Measurements from ENCODE around the gene SACM1L. TPM values are rescaled to one million over a fixed set of nuclear protein-coding genes. Genes with fewer than 3 reads are reported as not detected.
A peak's percentile ranks its signal among the peaks of the same experiment; 100 is the strongest.

Gene SACM1L
- total RNA-seq, 2 donors from 2014 or later, result 149 to 161 TPM

DNA sequence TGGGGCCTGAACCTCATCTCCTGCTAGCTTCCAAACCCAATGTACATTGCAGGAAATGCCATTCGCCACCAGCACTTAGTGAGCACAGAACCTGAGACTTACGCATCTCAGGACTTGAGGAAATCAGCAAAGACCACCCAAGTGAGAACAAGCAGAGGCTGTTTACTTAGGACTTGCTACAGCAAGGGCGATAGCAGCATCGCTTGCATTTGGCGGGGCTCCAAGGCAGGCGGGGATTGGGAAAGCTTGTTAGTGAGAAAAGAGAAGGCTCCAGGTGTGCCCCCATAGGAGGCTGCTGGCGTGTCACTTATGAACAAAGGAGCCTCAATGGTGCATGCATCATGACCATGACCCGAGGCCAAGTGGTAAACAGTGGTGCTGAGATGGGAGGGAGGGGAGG lies 87.4 kb downstream of the SACM1L start:
- no peaks in the 10 kb centered on the region for H3K36me3 Mint-ChIP-seq (ENCODE audit: low read depth)
- Histone ChIP-seq H3K4me3 (ENCODE audit: low read length) (no peak overlapping the region), H3K27ac (ENCODE audit: low read depth, low read length) (no peak overlapping the region), H3K9me3 (ENCODE audit: control insufficient read depth, low read length) (no peaks in the 10 kb centered on the region), H3K9ac (ENCODE audit: extremely low read depth, low read length, poor library complexity, severe bottlenecking) (no peak overlapping the region), H3K36me3 (ENCODE audit: control insufficient read depth, insufficient read depth, low read length) (no peaks in the 10 kb centered on the region), H3K27me3 (ENCODE audit: control insufficient read depth, insufficient read depth, low read length, poor library complexity, severe bottlenecking) (no peaks in the 10 kb centered on the region), H3K4me1 (ENCODE audit: control insufficient read depth, insufficient read depth, low read length) (no peaks in the 10 kb centered on the region)
- DNase-seq, result peak; percentile 37
- H3K4me3 Mint-ChIP-seq, result no peak overlapping the region
- no peaks in the 10 kb centered on the region for H3K9me3 Mint-ChIP-seq
- TF ChIP-seq, protein P1, sequence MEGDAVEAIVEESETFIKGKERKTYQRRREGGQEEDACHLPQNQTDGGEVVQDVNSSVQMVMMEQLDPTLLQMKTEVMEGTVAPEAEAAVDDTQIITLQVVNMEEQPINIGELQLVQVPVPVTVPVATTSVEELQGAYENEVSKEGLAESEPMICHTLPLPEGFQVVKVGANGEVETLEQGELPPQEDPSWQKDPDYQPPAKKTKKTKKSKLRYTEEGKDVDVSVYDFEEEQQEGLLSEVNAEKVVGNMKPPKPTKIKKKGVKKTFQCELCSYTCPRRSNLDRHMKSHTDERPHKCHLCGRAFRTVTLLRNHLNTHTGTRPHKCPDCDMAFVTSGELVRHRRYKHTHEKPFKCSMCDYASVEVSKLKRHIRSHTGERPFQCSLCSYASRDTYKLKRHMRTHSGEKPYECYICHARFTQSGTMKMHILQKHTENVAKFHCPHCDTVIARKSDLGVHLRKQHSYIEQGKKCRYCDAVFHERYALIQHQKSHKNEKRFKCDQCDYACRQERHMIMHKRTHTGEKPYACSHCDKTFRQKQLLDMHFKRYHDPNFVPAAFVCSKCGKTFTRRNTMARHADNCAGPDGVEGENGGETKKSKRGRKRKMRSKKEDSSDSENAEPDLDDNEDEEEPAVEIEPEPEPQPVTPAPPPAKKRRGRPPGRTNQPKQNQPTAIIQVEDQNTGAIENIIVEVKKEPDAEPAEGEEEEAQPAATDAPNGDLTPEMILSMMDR (conservative IDR thresholded peaks at IDR 0.05), result no peak
- H3K27me3 Mint-ChIP-seq (ENCODE audit: insufficient read depth), result peaks cover 20% of the 10 kb centered on the region
- 90 to 99% methylated on average over 7 to 8 of the region's 8 CpGs for WGBS, 2 experiments (ENCODE audit: insufficient coverage in 1 of 2, insufficient read length in 1 of 2)
- H3K27ac Mint-ChIP-seq, result no peak overlapping the region
- H3K4me1 Mint-ChIP-seq, result peaks cover 21% of the 10 kb centered on the region

DNA sequence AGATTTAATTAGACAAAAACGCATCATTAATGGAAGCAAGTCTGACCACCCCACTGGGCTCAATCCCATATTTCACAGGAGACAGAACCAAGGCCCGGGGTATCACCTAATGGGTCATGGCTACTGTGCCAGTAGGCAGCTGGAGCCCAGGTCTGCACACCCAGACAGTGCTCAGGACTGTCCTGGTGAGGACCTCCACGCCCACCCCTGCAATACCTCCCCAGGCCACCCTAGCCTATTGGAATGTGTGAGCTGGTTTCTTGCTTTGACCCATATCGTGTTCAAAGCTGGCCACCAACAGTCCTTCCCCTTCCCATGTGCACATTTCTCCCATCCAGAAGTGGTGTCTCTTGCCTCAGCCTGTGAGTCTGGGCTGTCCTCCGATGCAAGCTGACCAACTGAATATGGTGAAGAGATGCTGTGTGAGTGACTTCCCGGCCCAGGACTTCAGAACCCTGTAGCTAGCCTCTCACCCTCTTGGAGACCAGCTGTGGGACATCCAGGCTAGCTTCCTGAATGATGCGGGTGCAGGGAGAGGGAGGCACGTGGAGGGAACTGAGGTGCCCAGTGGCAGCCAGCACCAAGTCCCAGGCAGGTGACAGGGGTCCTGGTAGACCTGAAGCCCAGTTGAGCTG lies 88.0 kb downstream of the SACM1L start:
- 89 to 92% methylated on average over 6 to 8 of the region's 8 CpGs for WGBS, 2 experiments (ENCODE audit: insufficient coverage in 1 of 2, insufficient read length in 1 of 2)
- H3K9ac ChIP-seq (ENCODE audit: extremely low read depth, low read length, poor library complexity, severe bottlenecking), result no peak overlapping the region
- peak; percentile 39 for DNase-seq
- no peaks in the 10 kb centered on the region for H3K36me3 ChIP-seq (ENCODE audit: control insufficient read depth, insufficient read depth, low read length)
- Mint-ChIP-seq H3K27ac (no peak overlapping the region), H3K4me3 (no peak overlapping the region), H3K27me3 (ENCODE audit: insufficient read depth) (peaks cover 15% of the 10 kb centered on the region), H3K9me3 (no peaks in the 10 kb centered on the region), H3K36me3 (ENCODE audit: low read depth) (no peaks in the 10 kb centered on the region), H3K4me1 (peaks cover 21% of the 10 kb centered on the region)
- H3K9me3 ChIP-seq (ENCODE audit: control insufficient read depth, low read length), result no peaks in the 10 kb centered on the region
- no peaks in the 10 kb centered on the region for H3K27me3 ChIP-seq (ENCODE audit: control insufficient read depth, insufficient read depth, low read length, poor library complexity, severe bottlenecking)
- no peak overlapping the region for H3K27ac ChIP-seq (ENCODE audit: low read depth, low read length)
- TF ChIP-seq, protein P1 (conservative IDR thresholded peaks at IDR 0.05), result no peak
- no peaks in the 10 kb centered on the region for H3K4me1 ChIP-seq (ENCODE audit: control insufficient read depth, insufficient read depth, low read length)
- no peak overlapping the region for H3K4me3 ChIP-seq (ENCODE audit: low read length)

DNA sequence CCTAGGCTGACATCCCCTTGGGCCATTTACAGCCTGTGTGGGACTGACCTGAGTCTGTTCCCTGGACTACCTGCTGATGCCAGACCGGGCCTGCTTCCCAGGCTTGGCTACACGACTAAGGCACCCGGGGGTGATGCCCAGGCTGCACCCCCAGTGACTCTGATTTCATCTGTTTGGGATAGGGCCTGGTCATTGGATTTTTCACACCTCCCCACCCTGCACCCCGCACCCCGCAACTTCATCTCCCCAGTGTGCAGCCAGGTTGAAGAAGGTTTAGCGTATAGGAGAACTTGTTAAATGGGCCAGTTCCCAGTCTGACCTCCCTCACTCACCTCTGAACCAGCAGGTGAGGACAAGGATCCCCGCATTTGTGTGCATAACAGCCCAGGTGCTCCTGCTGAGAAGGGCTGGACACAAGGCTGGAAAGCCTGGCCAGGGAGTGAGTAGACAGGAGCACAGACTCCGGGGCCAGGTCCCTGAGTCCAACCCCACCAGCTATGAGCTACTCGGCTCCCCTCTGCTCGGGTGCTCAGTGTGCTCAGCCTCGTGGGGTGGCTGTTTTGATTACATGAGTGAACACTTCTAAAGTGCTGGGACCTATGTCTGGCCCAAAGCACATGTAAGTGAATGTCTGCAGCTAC lies 88.7 kb downstream of the SACM1L start:
- Histone ChIP-seq H3K36me3 (ENCODE audit: control insufficient read depth, insufficient read depth, low read length) (no peaks in the 10 kb centered on the region), H3K4me3 (ENCODE audit: low read length) (no peak overlapping the region), H3K9ac (ENCODE audit: extremely low read depth, low read length, poor library complexity, severe bottlenecking) (no peak overlapping the region), H3K9me3 (ENCODE audit: control insufficient read depth, low read length) (no peaks in the 10 kb centered on the region), H3K27ac (ENCODE audit: low read depth, low read length) (no peak overlapping the region), H3K4me1 (ENCODE audit: control insufficient read depth, insufficient read depth, low read length) (no peaks in the 10 kb centered on the region), H3K27me3 (ENCODE audit: control insufficient read depth, insufficient read depth, low read length, poor library complexity, severe bottlenecking) (no peaks in the 10 kb centered on the region)
- Mint-ChIP-seq H3K27ac (no peak overlapping the region), H3K9me3 (no peaks in the 10 kb centered on the region), H3K4me3 (no peak overlapping the region), H3K27me3 (ENCODE audit: insufficient read depth) (peaks cover 10% of the 10 kb centered on the region), H3K4me1 (peaks cover 21% of the 10 kb centered on the region), H3K36me3 (ENCODE audit: low read depth) (no peaks in the 10 kb centered on the region)
- WGBS, 2 experiments (ENCODE audit: insufficient coverage in 1 of 2, insufficient read length in 1 of 2), result 92% methylated on average over 7 to 11 of the region's 11 CpGs
- TF ChIP-seq, protein P1 (conservative IDR thresholded peaks at IDR 0.05), result no peak
- peak; percentile 24 for DNase-seq

Data from endodermal cell (in vitro differentiated cells).